ENCODE measurements around the gene SIX1. TPM values are rescaled to one million over a fixed set of nuclear protein-coding genes. Genes with fewer than 3 reads are reported as not detected.
A peak's percentile ranks its signal among the peaks of the same experiment; 100 is the strongest.

The SIX1 gene
- total RNA-seq, 3 donors from 2014 or later: 2.6 to 14.9 (median 5.0) TPM

- H3K27me3 ChIP-seq: peaks cover 19 to 100% of the 10 kb centered on the region in 2 donors
- H3K36me3 ChIP-seq: no peaks in the 10 kb centered on the region
- TF ChIP-seq POLR2A (IDR thresholded peaks at IDR 0.05) (no peak), POLR2AphosphoS5 (IDR thresholded peaks at IDR 0.05) (no peak), CTCF (IDR thresholded peaks at IDR 0.05) (no peak)
Measured at GRCh38 chr14:60642270-60643140, 6.8 kb downstream of the SIX1 start.

GRCh38 chr14:60641742-60642269, 7.5 kb downstream of the SIX1 start:
- no peak for TF ChIP-seq POLR2AphosphoS5 (IDR thresholded peaks at IDR 0.05)
- no peak for TF ChIP-seq CTCF (IDR thresholded peaks at IDR 0.05)
- Histone ChIP-seq H3K4me3 (peak overlapping the region in 1 of 3 donors; percentile 38), H3K9me3 (no peaks in the 10 kb centered on the region), H3K4me1 (no peaks in the 10 kb centered on the region), H3K27me3 (peaks cover 18 to 99% of the 10 kb centered on the region in 2 donors), H3K36me3 (no peaks in the 10 kb centered on the region), H3K27ac (no peak overlapping the region)
- no peak for DNase-seq (ENCODE audit: low spot score in 2 of 2)
- intact Hi-C loops (cut with DNase I; ENCODE audit: low total_unique reads): no loop called here

More at GRCh38 chr14:60642270-60643140, 6.8 kb downstream of the SIX1 start:
- Histone ChIP-seq H3K9me3 (no peaks in the 10 kb centered on the region), H3K4me3 (peak overlapping the region in 1 of 3 donors; percentile 38), H3K27ac (no peak overlapping the region), H3K4me1 (no peaks in the 10 kb centered on the region)
- DNase-seq (ENCODE audit: low spot score in 2 of 2): no peak
- intact Hi-C loops (cut with DNase I; ENCODE audit: low total_unique reads): no loop called here

GRCh38 chr14:60640859-60641741, 8.2 kb downstream of the SIX1 start:
- Histone ChIP-seq H3K4me3 (no peak overlapping the region), H3K9me3 (no peaks in the 10 kb centered on the region), H3K36me3 (no peaks in the 10 kb centered on the region), H3K4me1 (no peaks in the 10 kb centered on the region), H3K27me3 (peaks cover 18 to 94% of the 10 kb centered on the region in 2 donors), H3K27ac (no peak overlapping the region)
- intact Hi-C loops (cut with DNase I; ENCODE audit: low total_unique reads): no loop called here
- no peak for TF ChIP-seq POLR2A (IDR thresholded peaks at IDR 0.05)
- no peak for TF ChIP-seq CTCF (IDR thresholded peaks at IDR 0.05)
- TF ChIP-seq POLR2AphosphoS5 (IDR thresholded peaks at IDR 0.05): no peak
- DNase-seq (ENCODE audit: low spot score in 2 of 2): no peak

- intact Hi-C loops (cut with DNase I; ENCODE audit: low total_unique reads): no loop called here
- TF ChIP-seq CTCF (IDR thresholded peaks at IDR 0.05) (no peak), POLR2A (IDR thresholded peaks at IDR 0.05) (no peak), POLR2AphosphoS5 (IDR thresholded peaks at IDR 0.05) (no peak)
- Histone ChIP-seq H3K9me3 (no peaks in the 10 kb centered on the region), H3K27me3 (peaks cover 18 to 80% of the 10 kb centered on the region in 2 donors), H3K4me1 (no peaks in the 10 kb centered on the region), H3K36me3 (no peaks in the 10 kb centered on the region), H3K4me3 (no peak overlapping the region), H3K27ac (no peak overlapping the region)
- DNase-seq (ENCODE audit: low spot score in 2 of 2): no peak
Measured at GRCh38 chr14:60639674-60640073, 9.6 kb downstream of the SIX1 start.

Data from breast epithelium (tissue), 4 donors.